ENCODE results near the gene ZMYND19. TPM values are rescaled to one million over a fixed set of nuclear protein-coding genes. Genes with fewer than 3 reads are reported as not detected.

ZMYND19 gene
- total and polyA plus RNA-seq, 2 donors (not counting 3 experiments of a cell fraction or from before 2014, with no cell fraction given), result 22.8 to 32.6 TPM

DNA sequence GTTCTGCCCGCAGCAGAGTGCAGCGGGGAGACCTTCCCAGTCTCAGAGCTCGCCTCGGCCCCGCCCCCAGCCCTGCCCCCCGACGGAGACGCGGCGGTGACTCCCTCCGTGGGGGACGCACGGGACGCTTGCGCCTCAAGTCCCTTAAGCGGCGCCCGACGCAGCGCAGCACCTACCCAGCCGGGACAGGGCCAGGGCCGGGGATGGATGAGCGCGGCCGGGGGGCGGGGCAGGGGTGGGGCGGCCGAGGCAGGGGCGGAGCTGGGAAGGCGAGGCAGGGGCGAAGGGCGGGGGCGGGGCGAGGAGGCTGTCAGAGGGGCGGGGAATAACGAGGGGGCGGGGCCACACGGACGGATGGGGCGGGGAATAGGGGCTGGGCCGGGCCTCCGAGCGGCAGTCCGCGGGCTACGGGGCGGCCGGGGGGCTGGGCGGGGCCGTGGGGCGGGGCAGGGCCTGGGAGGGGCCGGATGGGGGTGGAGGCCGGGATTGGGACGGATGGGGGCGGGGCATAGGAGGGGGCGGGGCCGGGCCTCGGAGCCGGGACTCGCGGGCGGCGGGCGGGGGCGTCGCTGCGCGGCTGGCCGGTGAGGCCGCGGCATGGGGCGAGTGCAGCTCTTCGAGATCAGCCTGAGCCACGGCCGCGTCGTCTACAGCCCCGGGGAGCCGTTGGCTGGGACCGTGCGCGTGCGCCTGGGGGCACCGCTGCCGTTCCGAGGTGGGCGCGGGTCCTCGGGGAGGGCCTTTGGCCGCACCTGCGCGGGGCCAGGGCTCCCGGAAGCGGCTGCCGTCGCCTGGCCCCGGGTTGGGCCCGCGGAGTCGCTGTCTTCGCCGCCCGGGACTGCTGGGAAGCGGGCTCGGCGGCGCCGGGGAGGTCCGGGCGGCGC is 15.1 kb upstream of the ZMYND19 start, which contains the start of gene ARRDC1:
ARRDC1 (plus strand) TSS at position 566 of the 884 bp plus-strand sequence; CDS start at position 598, 32 bp downstream.
- peak within 1 kb of the TSS; percentile 66 for H3K9ac ChIP-seq (replicated peaks; ENCODE audit: extremely low read depth, insufficient read depth, low read length)
- H3K4me3 ChIP-seq (replicated peaks in 1 of 3; ENCODE audit: insufficient read depth in 1 of 3, low read depth in 1 of 3, low read length in 3 of 3), result peak within 1 kb of the TSS; percentile 34 to 89 (median 62)
- H3K4me2 ChIP-seq (ENCODE audit: insufficient read depth, low read length), result peak within 1 kb of the TSS; percentile 68
- H3K27ac ChIP-seq (ENCODE audit: insufficient read depth, low read depth, low read length), result peak within 1 kb of the TSS; percentile 48
- CTCF ChIA-PET, result interaction anchor here (0.6 to 1.2 kb wide), 5 partner anchors 9 to 89 kb away, joined by 3 to 4 read pairs (median 4); partner anchors contain the start of genes EHMT1 and ZMYND19
- peak; percentile 84 for DNase-seq (ENCODE audit: low read depth, low spot score)
- POLR2A ChIA-PET, result interaction anchor here (0.6 kb wide), 1 partner anchor 29 kb away, joined by 3 read pairs; no protein-coding TSS in a partner anchor
- no peaks in the 10 kb centered on the region for H3K9me1 ChIP-seq (replicated peaks; ENCODE audit: control insufficient read depth, extremely low read depth, insufficient read depth, low read length)
- no peaks in the 10 kb centered on the region for H3K27me3 ChIP-seq (ENCODE audit: control insufficient read depth in 2 of 2, insufficient read depth in 2 of 2, low read length in 2 of 2)
- H2AFZ ChIP-seq (ENCODE audit: low read depth, low read length), result peak within 1 kb of the TSS; percentile 94
- H3K4me1 ChIP-seq (ENCODE audit: control insufficient read depth, extremely low read depth, insufficient read depth, low read length), result peaks cover 5% of the 10 kb centered on the region
- FAIRE-seq, result peak; percentile 86
- no peaks in the 10 kb centered on the region for H3K79me2 ChIP-seq (ENCODE audit: control insufficient read depth, insufficient read depth, low read length)
- H4K20me1 ChIP-seq (replicated peaks; ENCODE audit: control insufficient read depth, extremely low read depth, insufficient read depth, low read length), result no peaks in the 10 kb centered on the region
- H3K36me3 ChIP-seq (ENCODE audit: control insufficient read depth in 2 of 2, extremely low read depth in 1 of 2, insufficient read depth in 2 of 2, low read length in 2 of 2), result no peaks in the 10 kb centered on the region
- TF ChIP-seq FOS (IDR thresholded peaks at IDR 0.05; ENCODE audit: borderline replicate concordance, insufficient read depth, low read length) (no peak), MYC (IDR thresholded peaks at IDR 0.05; ENCODE audit: low read depth, low read length) (no peak), JUN (IDR thresholded peaks at IDR 0.05; ENCODE audit: borderline replicate concordance, insufficient read depth, insufficient read length, low read depth) (no peak), POLR2AphosphoS5 (IDR thresholded peaks at IDR 0.05; ENCODE audit: insufficient read depth, low read depth, low read length) (peak; percentile 42)
- TF ChIP-seq, protein P1, sequence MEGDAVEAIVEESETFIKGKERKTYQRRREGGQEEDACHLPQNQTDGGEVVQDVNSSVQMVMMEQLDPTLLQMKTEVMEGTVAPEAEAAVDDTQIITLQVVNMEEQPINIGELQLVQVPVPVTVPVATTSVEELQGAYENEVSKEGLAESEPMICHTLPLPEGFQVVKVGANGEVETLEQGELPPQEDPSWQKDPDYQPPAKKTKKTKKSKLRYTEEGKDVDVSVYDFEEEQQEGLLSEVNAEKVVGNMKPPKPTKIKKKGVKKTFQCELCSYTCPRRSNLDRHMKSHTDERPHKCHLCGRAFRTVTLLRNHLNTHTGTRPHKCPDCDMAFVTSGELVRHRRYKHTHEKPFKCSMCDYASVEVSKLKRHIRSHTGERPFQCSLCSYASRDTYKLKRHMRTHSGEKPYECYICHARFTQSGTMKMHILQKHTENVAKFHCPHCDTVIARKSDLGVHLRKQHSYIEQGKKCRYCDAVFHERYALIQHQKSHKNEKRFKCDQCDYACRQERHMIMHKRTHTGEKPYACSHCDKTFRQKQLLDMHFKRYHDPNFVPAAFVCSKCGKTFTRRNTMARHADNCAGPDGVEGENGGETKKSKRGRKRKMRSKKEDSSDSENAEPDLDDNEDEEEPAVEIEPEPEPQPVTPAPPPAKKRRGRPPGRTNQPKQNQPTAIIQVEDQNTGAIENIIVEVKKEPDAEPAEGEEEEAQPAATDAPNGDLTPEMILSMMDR (IDR thresholded peaks at IDR 0.05; ENCODE audit: extremely low read depth in 1 of 2, insufficient read depth in 1 of 2, low read depth in 1 of 2, low read length in 2 of 2), result no peak
- TF ChIP-seq, protein P2, sequence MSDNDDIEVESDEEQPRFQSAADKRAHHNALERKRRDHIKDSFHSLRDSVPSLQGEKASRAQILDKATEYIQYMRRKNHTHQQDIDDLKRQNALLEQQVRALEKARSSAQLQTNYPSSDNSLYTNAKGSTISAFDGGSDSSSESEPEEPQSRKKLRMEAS (IDR thresholded peaks at IDR 0.05; ENCODE audit: insufficient read depth, insufficient read length), result no peak
- intact Hi-C loops (cut with micrococcal nuclease), result loop anchor here (1.0 kb wide), 3 partner anchors 13 to 26 kb away; partner anchors contain the start of gene ZMYND19
- dilution Hi-C loops (cut with MboI; ENCODE audit: extremely low pct_ligation_motif_present, low sequenced_read_pairs), result no loop called here
- no TSS peak for BruUV-seq (replicated peaks)
- H3K9me3 ChIP-seq (replicated peaks; ENCODE audit: control insufficient read depth, insufficient read depth, low read length), result no peaks in the 10 kb centered on the region
